A549 (cell line): Measurements from ENCODE around the gene MYO19. TPM values are rescaled to one million over a fixed set of nuclear protein-coding genes. Genes with fewer than 3 reads are reported as not detected.
A peak's percentile ranks its signal among the peaks of the same experiment; 100 is the strongest.

Experiments
- ATAC-seq, 2 experiments: fragments of 200-7000 bp in 1 of 2; fragments of >200 bp in 1 of 2; cut with Nextera tagmentation in 1 of 2; cut with Tn5 transposase in 1 of 2; 3 replicates each; pipeline versions ENCODE4 v1.8.0 to v1.9.1; 2018 to 2020; ENCODE audit warnings: mild to moderate bottlenecking in 1 of 2, moderate library complexity in 1 of 2
- CTCF ChIA-PET: fragments of 300-600 bp; sonication (Branson Sonifier 250); formaldehyde crosslinking; extraction: SDS; loops from one replicate; lab custom pipeline; 2021; ENCODE audit warnings: antibody characterized with exemption, inconsistent platforms; lab: Yijun Ruan, JAX
- POLR2A ChIA-PET: fragments of 350-600 bp; formaldehyde crosslinking; extraction: SDS; loops from one replicate; lab custom pipeline; 2021; ENCODE audit warnings: antibody characterized with exemption, inconsistent platforms; lab: Yijun Ruan, JAX
- DNase-seq, 2 experiments: peaks; one replicate each; pipeline versions ENCODE4 v3.0.0 to v3.0.0-alpha.2; 2011 to 2016; ENCODE audit warnings: low read depth in 1 of 2, low spot score in 1 of 2
- FAIRE-seq: peaks from 2 replicates; lab custom pipeline; 2011; peaks lifted over from hg19 to GRCh38; lab: Jason Lieb, UNC
- H3K27ac ChIP-seq, 2 experiments: fragments of >200 bp; sonication (Bioruptor Twin); formaldehyde crosslinking; 3 replicates each; pipeline ENCODE4 v1.5.1; 2016 to 2017
- H3K4me1 ChIP-seq: fragments of >200 bp; sonication (Bioruptor Twin); formaldehyde crosslinking; 3 replicates; pipeline ENCODE4 v1.6.1; 2016
- H3K4me2 ChIP-seq: fragments of >200 bp; sonication (Bioruptor Twin); formaldehyde crosslinking; 3 replicates; pipeline ENCODE4 v1.6.1; 2016
- H3K4me3 ChIP-seq: fragments of >200 bp; sonication (Bioruptor Twin); formaldehyde crosslinking; 3 replicates; pipeline ENCODE4 v1.5.1; 2016
- H3K9me3 ChIP-seq: fragments of >200 bp; sonication (Bioruptor Twin); formaldehyde crosslinking; 3 replicates; pipeline ENCODE4 v1.6.1; 2016
- CBX8 ChIP-seq: fragments of 200-600 bp; sonication (generic); IDR thresholded peaks from 2 replicates; pipeline ENCODE4 v1.6.1; 2016
- CHD2 ChIP-seq: fragments of 150-350 bp; IDR thresholded peaks from 2 replicates; pipeline ENCODE4 v1.6.1; 2014; ENCODE audit warnings: low read length; ENCODE audit not compliant: partially characterized antibody
- ESRRA ChIP-seq: fragments of 150-350 bp; IDR thresholded peaks from 2 replicates; pipeline ENCODE4 v1.6.1; 2014; ENCODE audit warnings: mild to moderate bottlenecking, low read length, borderline replicate concordance
- FOSL2 ChIP-seq, 2 experiments: fragments of 450-650 bp in 1 of 2; fragments of >200 bp in 1 of 2; sonication (Bioruptor Twin) in 1 of 2; formaldehyde crosslinking; IDR thresholded peaks; 2 replicates each; pipeline versions ENCODE4 v1.5.0 to v1.6.1; 2016 to 2020; ENCODE audit warnings: mild to moderate bottlenecking in 1 of 2, moderate library complexity in 1 of 2
- FOXS1 ChIP-seq: fragments of 250-450 bp; sonication (Bioruptor Pico); IDR thresholded peaks from 2 replicates; pipeline ENCODE4 v1.5.0; 2020; ENCODE audit warnings: mild to moderate bottlenecking, moderate library complexity
- HOXB5 ChIP-seq: fragments of 250-450 bp; sonication (Bioruptor Pico); IDR thresholded peaks from 2 replicates; pipeline ENCODE4 v1.5.0; 2020; ENCODE audit warnings: mild to moderate bottlenecking, moderate library complexity
- JUN ChIP-seq, 2 experiments: fragments of >200 bp; sonication (Bioruptor Twin); formaldehyde crosslinking; IDR thresholded peaks; 2 replicates in 1 of 2; 3 replicates in 1 of 2; pipeline ENCODE4 v1.6.1; 2016 to 2017
- KDM1A ChIP-seq: fragments of 200-600 bp; sonication (generic); IDR thresholded peaks from 2 replicates; pipeline ENCODE4 v1.6.1; 2016; ENCODE audit warnings: low read depth, mild to moderate bottlenecking
- MAZ ChIP-seq: fragments of 150-350 bp; IDR thresholded peaks from 2 replicates; pipeline ENCODE4 v1.6.1; 2014; ENCODE audit warnings: antibody characterized with exemption, low read depth, low read length, borderline replicate concordance
- MYC ChIP-seq: IDR thresholded peaks from 2 replicates; pipeline ENCODE4 v1.6.1; 2012; ENCODE audit warnings: mild to moderate bottlenecking, inconsistent platforms, low read length, improper control_type of control experiment, borderline replicate concordance
- NFE2L2 ChIP-seq: fragments of 150-350 bp; conservative IDR thresholded peaks from 2 replicates; pipeline ENCODE4 v1.6.1; 2014; ENCODE audit warnings: low read length
- NPAS2 ChIP-seq: fragments of 250-450 bp; sonication (Bioruptor Pico); IDR thresholded peaks from 2 replicates; pipeline ENCODE4 v1.8.0; 2022; ENCODE audit warnings: mild to moderate bottlenecking, moderate library complexity, borderline replicate concordance
- NR3C1 ChIP-seq: fragments of >200 bp; sonication (Bioruptor Twin); formaldehyde crosslinking; IDR thresholded peaks from 3 replicates; pipeline ENCODE4 v1.6.1; 2017
- PHF8 ChIP-seq: fragments of 200-600 bp; sonication (generic); IDR thresholded peaks from 2 replicates; pipeline ENCODE4 v1.6.1; 2016; ENCODE audit warnings: low read depth, mild to moderate bottlenecking, antibody characterized with exemption, moderate library complexity, borderline replicate concordance
- POLR2A ChIP-seq: IDR thresholded peaks from 2 replicates; pipeline ENCODE4 v1.6.1; 2012; ENCODE audit warnings: mild to moderate bottlenecking, low read length
- RARB ChIP-seq: fragments of 250-450 bp; sonication (Bioruptor Pico); IDR thresholded peaks from 2 replicates; pipeline ENCODE4 v1.8.0; 2021; ENCODE audit warnings: mild to moderate bottlenecking, moderate library complexity
- SMC3 ChIP-seq: fragments of >200 bp; sonication (Bioruptor Twin); formaldehyde crosslinking; IDR thresholded peaks from 3 replicates; pipeline ENCODE4 v1.6.1; 2018; ENCODE audit warnings: inconsistent platforms
- TFCP2L1 ChIP-seq: fragments of 250-450 bp; sonication (Bioruptor Pico); IDR thresholded peaks from 2 replicates; pipeline ENCODE4 v1.5.0; 2021; ENCODE audit warnings: mild to moderate bottlenecking
- WGBS: methylation state at CpG from one replicate; pipeline ENCODE4 v1.1.6; 2017; ENCODE audit errors: missing lambda C conversion rate; 5-methylcytosine and 5-hydroxymethylcytosine counted together
- polyA minus RNA-seq: library from RNA; depleted of rRNA, polyadenylated mRNA; stranded (reverse); fragments of >200 nt; gene quantifications from 2 replicates; pipeline ENCODE4 v1.2.3, GENCODE V29; 2011; rRNA and poly(A)+ RNA removed
- polyA plus RNA-seq, 4 experiments: library from polyadenylated mRNA; depleted of rRNA in 3 of 4; stranded (reverse); fragments of >200 nt; fragmentation: RNase III in 1 of 4; extraction: RNeasy Plus Mini Kit Qiagen cat#74134 plus additional on column Dnase treatment in 1 of 4; gene quantifications; 2 replicates in 3 of 4; 3 replicates in 1 of 4; pipeline ENCODE4 v1.2.3, GENCODE V29; 2011 to 2017
- TF ChIP-seq, protein P1 (sequence below): IDR thresholded peaks from 2 replicates; pipeline ENCODE4 v1.6.1; 2012
- TF ChIP-seq, protein P2 (sequence below): fragments of 450-650 bp; IDR thresholded peaks from 2 replicates; pipeline ENCODE4 v1.6.1; 2014; ENCODE audit warnings: antibody characterized with exemption
- TF ChIP-seq, protein P3 (sequence below): fragments of 200-600 bp; sonication (generic); IDR thresholded peaks from 2 replicates; pipeline ENCODE4 v1.6.1; 2016; ENCODE audit warnings: antibody characterized with exemption, mild to moderate bottlenecking, moderate library complexity
- TF ChIP-seq, protein P4 (sequence below): fragments of >200 bp; sonication (Bioruptor Twin); formaldehyde crosslinking; IDR thresholded peaks from 3 replicates; pipeline ENCODE4 v1.6.1; 2016
- TF ChIP-seq, protein P5 (sequence below): fragments of 250-450 bp; sonication (Bioruptor Pico); IDR thresholded peaks from 2 replicates; pipeline ENCODE4 v1.5.0; 2021; ENCODE audit warnings: mild to moderate bottlenecking, moderate library complexity, borderline replicate concordance
- TF ChIP-seq, protein P6 (sequence below): fragments of 250-450 bp; sonication (Bioruptor Pico); IDR thresholded peaks from 2 replicates; pipeline ENCODE4 v1.5.0; 2020; ENCODE audit warnings: low read depth, mild to moderate bottlenecking, moderate library complexity

MYO19 gene, protein sequence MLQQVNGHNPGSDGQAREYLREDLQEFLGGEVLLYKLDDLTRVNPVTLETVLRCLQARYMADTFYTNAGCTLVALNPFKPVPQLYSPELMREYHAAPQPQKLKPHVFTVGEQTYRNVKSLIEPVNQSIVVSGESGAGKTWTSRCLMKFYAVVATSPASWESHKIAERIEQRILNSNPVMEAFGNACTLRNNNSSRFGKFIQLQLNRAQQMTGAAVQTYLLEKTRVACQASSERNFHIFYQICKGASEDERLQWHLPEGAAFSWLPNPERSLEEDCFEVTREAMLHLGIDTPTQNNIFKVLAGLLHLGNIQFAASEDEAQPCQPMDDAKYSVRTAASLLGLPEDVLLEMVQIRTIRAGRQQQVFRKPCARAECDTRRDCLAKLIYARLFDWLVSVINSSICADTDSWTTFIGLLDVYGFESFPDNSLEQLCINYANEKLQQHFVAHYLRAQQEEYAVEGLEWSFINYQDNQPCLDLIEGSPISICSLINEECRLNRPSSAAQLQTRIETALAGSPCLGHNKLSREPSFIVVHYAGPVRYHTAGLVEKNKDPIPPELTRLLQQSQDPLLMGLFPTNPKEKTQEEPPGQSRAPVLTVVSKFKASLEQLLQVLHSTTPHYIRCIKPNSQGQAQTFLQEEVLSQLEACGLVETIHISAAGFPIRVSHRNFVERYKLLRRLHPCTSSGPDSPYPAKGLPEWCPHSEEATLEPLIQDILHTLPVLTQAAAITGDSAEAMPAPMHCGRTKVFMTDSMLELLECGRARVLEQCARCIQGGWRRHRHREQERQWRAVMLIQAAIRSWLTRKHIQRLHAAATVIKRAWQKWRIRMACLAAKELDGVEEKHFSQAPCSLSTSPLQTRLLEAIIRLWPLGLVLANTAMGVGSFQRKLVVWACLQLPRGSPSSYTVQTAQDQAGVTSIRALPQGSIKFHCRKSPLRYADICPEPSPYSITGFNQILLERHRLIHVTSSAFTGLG
- polyA plus RNA-seq (2011; rRNA removed) (99.0 and 124 TPM in 2 replicates), polyA plus RNA-seq (2017; fragmentation: RNase III; extraction: RNeasy Plus Mini Kit Qiagen cat#74134 plus additional on column Dnase treatment) (91.7 to 103 TPM (median 94.4 TPM) in 3 replicates), polyA minus RNA-seq (187 and 212 TPM in 2 replicates)
- 173 and 188 TPM in 2 replicates for polyA plus RNA-seq (2012; cell fraction: cytosol; rRNA removed)
- 710 and 720 TPM in 2 replicates for polyA plus RNA-seq (2012; cell fraction: nucleus; rRNA removed)

DNA sequence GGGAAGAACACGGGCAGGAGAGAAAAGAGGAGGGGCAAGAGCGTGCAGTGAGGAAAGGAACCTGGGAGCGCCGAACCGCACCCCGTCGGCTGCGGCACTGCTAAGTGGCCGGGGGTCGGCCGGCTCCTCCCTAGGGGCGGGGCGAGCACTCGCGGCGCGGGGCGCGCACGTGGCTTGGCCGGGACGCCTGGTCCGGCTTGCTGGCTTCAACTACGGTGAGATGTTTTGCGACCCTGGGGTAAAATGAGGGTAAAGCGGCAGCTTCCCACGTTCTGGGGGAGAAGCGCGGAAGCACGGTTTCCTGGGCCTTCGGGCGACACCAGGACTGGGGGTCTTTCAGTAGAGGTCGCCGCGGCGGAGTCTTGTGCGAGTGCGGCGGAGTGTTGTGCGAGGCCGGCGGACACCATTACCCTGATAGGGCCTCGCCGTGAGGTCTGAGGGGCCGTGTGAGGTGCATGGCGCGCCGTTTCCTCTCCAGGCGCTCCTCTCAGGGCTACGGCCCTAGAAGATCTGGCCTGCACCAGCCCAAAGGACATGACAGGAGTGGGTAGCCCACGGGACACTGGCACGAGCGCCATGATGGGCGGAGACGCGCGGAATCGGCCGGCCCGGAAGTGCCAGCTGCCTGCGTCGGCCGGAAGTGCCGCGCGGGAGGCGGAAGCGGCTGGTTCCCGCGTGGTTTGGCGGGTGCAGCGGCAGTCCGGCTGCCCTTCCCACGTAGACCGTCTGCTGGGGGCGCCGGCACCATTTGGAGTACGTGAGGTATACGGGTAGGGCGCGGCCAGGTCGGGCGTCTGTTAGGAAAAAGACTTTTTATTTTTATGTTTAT lies at the start of gene MYO19, which contains the start of gene PIGW:
TSS of gene MYO19 (minus strand) at position 29 of the 829 bp plus-strand sequence. CDS start 2,330 bp downstream, outside the sequence.
TSS of gene PIGW (plus strand) at position 148 of the 829 bp plus-strand sequence. CDS start 2,115 bp downstream, outside the sequence.
- ATAC-seq, result peak; percentile 88 to 93
- peaks cover 4% of the 10 kb centered on the region; the same call in 1 of the 3 replicates for H3K9me3 ChIP-seq
- H3K4me3 ChIP-seq, result peak within 1 kb of the TSS; percentile 67
- WGBS, result 1% methylated on average over 55 of the region's 83 CpGs
- CTCF ChIA-PET, result interaction anchor here (0.5 to 5.2 kb wide), 23 partner anchors 8 to 1053 kb away, joined by 3 to 21 read pairs (median 5); partner anchors contain the start of genes DHRS11 and MRM1
- FAIRE-seq, result no peak
- POLR2A ChIA-PET, result interaction anchor here (0.7 to 3.7 kb wide), 12 partner anchors 10 to 741 kb away, joined by 3 to 81 read pairs (median 3); partner anchors contain the start of genes GGNBP2, MRM1 and TAF15
- H3K4me1 ChIP-seq, result peaks cover 9% of the 10 kb centered on the region; the same call in 2 of the 3 replicates
- H3K27ac ChIP-seq, result peak within 1 kb of the TSS; percentile 91 to 95
- peak within 1 kb of the TSS; percentile 78 for H3K4me2 ChIP-seq
- peak; percentile 91 to 96 for DNase-seq
- TF ChIP-seq HOXB5 (CRISPR knock-in tag) (peak; percentile 85), ESRRA (no peak), NFE2L2 (no peak), MAZ (peak; percentile 81; the same call in 1 of the 2 replicates), JUN (IDR thresholded peaks at IDR 0.05) (peak; percentile 90 to 98), RARB (CRISPR knock-in tag) (0 out of 2 replicates have a peak, but pooled peaks have one; percentile 76), NPAS2 (CRISPR knock-in tag) (peak; percentile 78; the same call in 1 of the 2 replicates), NR3C1 (no peak), KDM1A (no peak), POLR2A (peak; percentile 90), MYC (peak; percentile 99), TFCP2L1 (CRISPR knock-in tag) (peak; percentile 83), CHD2 (peak; percentile 92), FOSL2 (IDR thresholded peaks at IDR 0.05) (no peak), FOSL2 (CRISPR knock-in tag; IDR thresholded peaks at IDR 0.05) (peak; percentile 9; the same call in 1 of the 2 replicates), CBX8 (no peak), PHF8 (peak; percentile 90), SMC3 (no peak), FOXS1 (CRISPR knock-in tag) (peak; percentile 59; the same call in 1 of the 2 replicates)
- TF ChIP-seq, protein P1, sequence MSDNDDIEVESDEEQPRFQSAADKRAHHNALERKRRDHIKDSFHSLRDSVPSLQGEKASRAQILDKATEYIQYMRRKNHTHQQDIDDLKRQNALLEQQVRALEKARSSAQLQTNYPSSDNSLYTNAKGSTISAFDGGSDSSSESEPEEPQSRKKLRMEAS, result peak; percentile 99
- TF ChIP-seq, protein P2, sequence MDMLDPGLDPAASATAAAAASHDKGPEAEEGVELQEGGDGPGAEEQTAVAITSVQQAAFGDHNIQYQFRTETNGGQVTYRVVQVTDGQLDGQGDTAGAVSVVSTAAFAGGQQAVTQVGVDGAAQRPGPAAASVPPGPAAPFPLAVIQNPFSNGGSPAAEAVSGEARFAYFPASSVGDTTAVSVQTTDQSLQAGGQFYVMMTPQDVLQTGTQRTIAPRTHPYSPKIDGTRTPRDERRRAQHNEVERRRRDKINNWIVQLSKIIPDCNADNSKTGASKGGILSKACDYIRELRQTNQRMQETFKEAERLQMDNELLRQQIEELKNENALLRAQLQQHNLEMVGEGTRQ, result peak; percentile 62
- TF ChIP-seq, protein P3, sequence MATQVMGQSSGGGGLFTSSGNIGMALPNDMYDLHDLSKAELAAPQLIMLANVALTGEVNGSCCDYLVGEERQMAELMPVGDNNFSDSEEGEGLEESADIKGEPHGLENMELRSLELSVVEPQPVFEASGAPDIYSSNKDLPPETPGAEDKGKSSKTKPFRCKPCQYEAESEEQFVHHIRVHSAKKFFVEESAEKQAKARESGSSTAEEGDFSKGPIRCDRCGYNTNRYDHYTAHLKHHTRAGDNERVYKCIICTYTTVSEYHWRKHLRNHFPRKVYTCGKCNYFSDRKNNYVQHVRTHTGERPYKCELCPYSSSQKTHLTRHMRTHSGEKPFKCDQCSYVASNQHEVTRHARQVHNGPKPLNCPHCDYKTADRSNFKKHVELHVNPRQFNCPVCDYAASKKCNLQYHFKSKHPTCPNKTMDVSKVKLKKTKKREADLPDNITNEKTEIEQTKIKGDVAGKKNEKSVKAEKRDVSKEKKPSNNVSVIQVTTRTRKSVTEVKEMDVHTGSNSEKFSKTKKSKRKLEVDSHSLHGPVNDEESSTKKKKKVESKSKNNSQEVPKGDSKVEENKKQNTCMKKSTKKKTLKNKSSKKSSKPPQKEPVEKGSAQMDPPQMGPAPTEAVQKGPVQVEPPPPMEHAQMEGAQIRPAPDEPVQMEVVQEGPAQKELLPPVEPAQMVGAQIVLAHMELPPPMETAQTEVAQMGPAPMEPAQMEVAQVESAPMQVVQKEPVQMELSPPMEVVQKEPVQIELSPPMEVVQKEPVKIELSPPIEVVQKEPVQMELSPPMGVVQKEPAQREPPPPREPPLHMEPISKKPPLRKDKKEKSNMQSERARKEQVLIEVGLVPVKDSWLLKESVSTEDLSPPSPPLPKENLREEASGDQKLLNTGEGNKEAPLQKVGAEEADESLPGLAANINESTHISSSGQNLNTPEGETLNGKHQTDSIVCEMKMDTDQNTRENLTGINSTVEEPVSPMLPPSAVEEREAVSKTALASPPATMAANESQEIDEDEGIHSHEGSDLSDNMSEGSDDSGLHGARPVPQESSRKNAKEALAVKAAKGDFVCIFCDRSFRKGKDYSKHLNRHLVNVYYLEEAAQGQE, result peak; percentile 94
- TF ChIP-seq, protein P4, sequence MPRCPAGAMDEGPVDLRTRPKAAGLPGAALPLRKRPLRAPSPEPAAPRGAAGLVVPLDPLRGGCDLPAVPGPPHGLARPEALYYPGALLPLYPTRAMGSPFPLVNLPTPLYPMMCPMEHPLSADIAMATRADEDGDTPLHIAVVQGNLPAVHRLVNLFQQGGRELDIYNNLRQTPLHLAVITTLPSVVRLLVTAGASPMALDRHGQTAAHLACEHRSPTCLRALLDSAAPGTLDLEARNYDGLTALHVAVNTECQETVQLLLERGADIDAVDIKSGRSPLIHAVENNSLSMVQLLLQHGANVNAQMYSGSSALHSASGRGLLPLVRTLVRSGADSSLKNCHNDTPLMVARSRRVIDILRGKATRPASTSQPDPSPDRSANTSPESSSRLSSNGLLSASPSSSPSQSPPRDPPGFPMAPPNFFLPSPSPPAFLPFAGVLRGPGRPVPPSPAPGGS, result peak; percentile 92
- TF ChIP-seq, protein P5, sequence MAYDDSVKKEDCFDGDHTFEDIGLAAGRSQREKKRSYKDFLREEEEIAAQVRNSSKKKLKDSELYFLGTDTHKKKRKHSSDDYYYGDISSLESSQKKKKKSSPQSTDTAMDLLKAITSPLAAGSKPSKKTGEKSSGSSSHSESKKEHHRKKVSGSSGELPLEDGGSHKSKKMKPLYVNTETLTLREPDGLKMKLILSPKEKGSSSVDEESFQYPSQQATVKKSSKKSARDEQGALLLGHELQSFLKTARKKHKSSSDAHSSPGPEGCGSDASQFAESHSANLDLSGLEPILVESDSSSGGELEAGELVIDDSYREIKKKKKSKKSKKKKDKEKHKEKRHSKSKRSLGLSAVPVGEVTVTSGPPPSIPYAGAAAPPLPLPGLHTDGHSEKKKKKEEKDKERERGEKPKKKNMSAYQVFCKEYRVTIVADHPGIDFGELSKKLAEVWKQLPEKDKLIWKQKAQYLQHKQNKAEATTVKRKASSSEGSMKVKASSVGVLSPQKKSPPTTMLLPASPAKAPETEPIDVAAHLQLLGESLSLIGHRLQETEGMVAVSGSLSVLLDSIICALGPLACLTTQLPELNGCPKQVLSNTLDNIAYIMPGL, result peak; percentile 12; the same call in 1 of the 2 replicates
- TF ChIP-seq, protein P6, sequence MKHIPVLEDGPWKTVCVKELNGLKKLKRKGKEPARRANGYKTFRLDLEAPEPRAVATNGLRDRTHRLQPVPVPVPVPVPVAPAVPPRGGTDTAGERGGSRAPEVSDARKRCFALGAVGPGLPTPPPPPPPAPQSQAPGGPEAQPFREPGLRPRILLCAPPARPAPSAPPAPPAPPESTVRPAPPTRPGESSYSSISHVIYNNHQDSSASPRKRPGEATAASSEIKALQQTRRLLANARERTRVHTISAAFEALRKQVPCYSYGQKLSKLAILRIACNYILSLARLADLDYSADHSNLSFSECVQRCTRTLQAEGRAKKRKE, result 0 out of 2 replicates have a peak, but pooled peaks have one; percentile 25
